Inferior parietal cortex (tissue), 1 donor: ENCODE data around the gene POLR2E.
"Not testable (repeated sequence)": the region's sequence is repeated elsewhere in the genome, so short reads cannot be mapped to it uniquely, and the experiment has no call there.

ENCODE experiments used
- DNase-seq: peaks from one replicate; pipeline ENCODE4 v3.0.0-alpha.2; 2016; ENCODE audit errors: extremely low spot score

Gene POLR2E

DNA sequence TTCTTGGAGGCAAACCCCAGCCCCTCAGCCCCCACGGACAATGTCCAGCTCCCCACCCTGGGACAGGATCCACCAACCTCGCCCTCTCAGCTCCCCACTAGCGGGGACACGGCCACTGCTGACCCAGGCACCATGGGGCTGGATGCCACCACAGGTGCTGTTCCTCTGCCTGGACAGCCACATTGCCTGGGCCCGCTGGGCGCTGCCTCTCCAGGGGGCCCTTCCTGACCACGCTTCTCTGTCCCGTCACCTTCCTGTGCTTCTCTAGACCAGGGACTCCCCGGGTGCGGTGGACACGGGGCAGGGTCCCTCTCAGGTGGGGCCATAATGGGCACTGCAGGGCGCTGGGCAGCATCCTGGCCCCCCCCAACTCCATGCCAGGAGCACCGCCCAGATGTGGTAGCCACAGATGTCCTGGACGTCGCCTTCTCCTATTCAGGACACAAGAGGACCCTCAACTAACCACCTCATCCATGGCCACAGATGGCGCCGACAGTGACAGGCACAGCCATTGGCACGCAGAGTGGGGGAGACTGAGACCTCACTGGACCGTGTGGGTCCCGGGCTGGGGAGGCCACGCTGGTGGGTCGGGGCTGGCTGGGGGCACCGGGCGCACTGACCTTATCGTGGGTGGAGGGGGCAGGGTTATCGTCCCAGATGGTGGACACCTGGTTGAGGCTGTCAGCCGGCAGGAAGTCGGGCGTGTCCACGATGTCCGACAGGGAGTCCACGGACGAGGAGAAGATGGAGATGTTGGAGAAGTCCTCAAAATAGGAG, 32.0 kb upstream of the POLR2E start:
- DNase-seq: no peak

DNA sequence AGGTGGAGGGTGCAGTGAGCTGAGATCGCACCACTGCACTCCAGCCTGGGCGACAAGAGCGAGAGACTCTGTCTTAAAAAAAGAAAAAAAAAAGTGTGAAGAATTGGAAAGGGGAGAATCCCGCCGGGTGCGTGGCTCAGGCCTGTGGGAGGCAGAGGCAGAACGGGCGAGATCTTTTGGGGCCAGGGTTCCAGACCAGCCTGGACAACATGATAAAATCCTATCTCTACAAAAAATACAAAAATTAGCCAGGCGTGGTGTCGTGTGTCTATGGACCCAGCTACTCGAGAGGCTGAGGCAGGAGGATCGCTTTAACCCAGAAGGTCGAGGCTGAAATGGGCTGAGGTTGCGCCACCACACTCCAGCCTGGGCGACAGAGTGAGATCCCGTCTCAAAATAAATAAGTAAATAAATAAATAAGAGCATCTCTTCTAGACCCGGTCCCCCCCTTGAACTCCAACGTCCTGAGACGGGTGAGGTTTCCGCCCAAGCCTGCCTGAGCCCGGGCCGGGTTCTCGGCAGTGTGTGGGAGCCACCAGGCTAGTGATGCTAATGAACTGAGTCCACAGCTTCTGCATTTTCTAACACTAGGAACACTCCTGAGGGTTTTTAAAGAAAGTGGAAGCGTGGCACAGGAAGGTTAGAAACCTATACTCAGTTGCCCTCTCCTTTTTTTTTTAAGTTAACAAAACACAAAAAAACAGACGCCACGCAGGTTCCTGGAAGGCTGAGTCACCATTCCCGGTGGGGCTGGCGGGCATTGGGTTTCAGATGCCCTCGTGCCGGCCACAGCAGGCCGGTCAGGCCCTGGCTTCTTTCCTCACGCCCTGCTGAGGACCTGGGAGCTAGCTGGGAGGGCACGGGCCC, 30.7 kb upstream of the POLR2E start:
- DNase-seq: no peak

DNA sequence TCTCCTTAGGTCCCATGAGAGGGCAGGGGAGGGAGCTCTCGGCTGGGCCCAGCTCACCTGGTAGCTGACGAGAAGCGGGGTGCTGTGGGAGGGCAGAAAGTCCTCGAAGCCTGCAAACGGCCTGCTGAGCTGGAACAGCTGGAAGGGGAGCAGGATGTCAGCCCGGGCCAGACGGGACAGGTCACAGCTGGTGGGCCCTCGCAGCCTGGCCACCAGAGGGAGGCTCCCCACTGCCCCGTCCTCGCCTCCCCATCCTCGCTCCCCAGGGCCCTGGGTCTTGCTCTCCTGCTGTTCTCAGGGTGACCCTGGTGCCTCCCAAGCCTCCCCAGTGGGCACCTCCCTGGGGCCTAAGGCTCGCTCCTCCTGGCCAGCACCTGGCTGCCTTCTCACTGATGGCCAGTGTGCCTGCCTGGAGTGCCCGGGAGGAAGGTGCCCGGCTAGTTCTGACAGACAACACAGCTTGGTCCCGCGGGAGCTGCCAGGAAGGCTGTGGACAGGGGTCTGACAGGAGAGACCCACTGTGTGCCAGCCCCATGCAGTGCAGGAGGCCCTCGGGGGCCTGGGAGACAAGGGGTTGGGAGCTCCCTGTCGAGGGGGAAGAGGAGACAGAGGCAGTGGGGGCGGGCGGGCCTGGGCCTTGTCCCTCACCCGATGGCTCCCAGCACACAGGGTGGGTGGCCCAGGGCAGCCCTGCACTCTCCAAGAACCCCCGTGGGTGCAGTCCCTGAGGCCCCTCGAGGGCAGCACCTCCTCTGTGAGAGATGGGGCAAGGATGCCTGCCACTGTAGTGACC, 28.9 kb upstream of the POLR2E start:
- no peak for DNase-seq

DNA sequence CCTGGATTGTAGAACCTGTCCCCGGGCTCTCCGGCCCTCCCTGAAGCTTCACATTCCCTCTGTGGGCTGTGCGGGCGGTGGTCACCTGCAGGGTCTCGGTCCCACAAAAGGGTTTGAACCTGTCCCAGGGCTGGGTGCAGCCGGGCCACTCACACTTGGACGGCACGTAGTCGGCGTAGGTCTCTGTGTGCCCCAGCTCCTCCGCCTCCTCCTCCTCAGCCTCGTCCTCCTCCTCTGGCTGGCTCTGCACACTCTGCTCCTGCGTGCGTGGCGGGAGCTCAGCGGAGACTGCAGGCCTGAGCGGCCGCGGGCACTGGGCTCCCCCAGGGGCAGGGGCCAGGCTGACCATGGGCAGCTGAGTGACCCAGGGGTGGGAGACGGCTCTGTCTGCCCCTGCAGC, 28.2 kb upstream of the POLR2E start:
- DNase-seq: no peak

DNA sequence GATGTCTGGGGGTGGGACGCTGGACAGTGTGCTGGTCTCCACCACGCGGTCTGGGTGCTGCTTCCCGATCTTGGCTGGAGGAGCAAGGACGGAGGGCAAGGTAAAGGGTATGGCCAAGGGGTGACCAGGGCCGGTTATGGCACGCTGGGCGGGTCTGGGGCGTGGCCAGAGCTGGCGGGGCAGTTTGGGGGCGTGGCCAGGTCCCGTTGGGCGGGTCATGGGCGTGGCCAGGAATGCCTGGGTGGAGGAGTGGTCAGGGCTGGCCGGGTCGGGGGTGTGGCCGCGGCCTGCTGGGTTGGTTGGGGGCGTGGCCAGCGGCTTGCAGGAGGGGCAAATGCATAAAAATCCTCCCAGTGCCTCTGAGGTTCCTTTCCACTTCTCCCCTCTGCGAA, 27.8 kb upstream of the POLR2E start:
- no peak for DNase-seq

DNA sequence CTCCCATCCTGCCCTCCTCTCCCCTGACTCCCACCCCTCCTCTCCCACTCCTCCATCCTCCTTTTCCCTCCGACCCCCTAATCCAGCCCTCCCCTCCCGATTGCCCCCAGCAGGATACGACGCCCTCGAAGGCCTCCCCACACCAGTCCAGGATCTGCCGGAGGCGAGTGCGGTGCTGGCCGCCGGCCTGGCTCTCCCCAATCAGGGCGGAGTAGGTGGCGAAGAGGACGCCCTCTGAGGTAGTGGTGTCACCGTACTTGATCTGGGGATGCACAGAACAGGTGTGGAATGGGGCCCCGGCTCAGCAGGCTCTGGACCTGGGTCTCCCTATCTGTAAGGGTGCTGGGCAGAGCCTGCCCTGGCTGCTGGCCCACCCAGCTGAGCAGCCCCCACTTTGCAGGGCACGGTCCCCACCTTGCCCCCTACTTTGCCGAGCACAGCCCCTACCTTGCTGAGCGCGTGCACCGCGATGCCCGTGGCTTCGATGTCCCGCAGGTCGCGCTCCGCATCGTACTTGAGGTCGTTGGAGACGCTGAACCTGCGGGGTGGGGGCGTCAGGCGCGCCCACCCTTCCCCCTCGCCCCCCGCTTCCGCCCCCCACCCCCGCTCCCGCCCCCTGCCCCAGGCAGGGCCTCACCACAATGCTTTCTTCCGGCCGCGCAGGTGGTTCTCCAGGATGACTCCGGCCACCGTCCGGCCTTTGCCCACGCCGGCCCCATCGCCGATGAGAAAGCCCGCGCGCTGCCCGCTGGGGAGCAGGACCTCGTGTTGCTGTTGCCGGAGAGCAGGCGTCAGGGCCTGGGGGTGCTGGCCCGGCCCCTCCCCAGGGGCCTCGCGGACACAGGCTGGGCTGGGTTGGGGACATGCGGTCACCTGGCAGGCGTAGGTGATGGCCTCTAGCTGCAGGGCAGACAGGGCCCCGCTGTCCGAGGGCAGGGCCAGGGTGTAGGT, 27.1 kb upstream of the POLR2E start:
- DNase-seq: no peak

DNA sequence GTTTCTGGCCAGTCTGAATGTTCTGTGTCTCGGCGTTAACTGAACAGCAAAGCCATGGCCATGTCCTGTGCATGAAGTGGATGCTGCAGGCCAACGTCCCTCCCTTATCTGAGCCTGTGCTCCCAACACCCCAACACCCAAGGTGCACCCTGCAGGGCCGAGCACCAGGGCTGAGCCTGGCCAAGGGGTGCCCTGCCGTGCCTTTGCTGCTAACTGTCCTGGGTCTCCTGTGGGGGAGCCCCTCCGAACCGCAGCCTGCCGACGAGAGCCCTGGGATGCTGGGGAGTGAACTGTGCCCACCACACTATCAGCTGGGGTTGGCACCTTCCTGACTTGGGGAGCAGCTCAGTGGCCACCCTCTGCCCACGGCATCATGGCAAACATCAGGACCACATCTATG, 26.2 kb upstream of the POLR2E start:
- DNase-seq: no peak

DNA sequence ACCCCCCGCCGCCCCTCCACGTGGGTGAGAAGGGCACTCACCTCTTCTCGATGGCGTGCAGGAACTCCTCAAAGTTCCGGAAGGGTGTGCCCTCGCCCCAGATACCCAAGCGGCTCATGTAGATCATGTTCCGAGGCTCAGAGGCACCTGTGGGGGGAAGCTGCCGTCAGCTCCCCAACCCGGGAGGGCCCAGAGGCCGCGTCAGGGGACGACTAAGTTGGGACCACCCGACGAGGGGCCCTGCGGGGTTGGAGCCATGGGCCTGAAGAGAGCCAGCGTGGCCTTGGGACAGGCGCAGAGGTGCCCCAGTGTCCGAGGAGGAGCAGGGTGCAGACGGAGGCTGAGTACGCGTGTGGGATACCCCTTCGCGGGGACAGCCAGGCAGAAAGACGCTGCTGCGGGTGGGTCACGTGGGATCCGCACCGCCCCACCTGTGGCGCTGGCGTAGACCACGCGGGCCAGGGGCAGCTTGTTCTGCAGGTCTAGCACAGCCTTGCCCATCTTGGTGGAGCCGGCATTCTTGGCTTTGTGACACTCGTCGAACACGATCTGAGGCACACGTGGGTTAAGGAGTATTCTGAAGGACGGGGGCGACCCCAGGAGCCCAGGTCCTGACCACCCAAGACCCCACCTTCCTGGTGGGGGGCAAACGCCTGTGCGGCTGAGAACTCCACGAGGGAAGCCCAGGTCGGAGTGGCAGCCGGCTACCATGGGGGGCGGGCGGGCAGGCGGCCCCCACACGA, 24.5 kb upstream of the POLR2E start:
- no peak for DNase-seq

DNA sequence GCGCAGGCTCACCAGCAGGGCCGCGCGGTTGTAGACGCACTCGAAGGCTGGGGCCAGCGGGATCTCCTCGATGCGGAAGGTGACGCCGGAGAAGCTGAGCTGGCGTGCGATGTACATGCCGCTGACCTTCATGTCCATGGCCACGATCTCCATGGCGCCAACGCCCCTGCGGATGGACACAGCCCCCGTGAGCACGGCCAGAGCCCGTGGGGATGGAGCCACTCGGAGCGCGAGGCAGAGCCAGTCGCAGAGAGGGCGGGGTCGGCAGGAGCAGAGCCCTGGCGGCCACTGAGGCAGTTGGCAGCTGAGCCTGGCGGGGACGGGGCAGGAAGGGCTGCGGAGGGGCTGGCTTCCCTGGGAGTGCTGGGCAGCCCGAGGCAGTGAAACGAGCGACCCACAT, 23.8 kb upstream of the POLR2E start:
- no peak for DNase-seq

DNA sequence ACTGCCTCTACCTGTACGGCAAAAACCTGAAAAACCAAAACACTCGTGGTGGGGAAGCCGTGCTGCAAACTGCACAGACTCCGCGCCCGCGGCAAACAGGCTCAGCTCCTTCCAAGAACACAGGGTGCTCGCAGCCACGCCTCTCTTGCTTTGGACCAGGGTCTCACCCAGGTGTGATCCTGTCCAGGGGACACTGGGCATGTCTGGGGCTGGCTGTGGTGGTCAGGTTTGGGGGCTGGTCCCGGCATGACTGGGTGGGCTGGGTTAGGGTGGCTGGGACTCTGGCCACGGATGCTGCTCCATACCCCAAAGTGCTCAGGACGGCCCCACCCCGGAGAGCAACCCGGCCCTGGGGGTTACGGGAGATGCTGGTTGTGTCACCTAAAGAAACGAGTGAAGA, 22.5 kb upstream of the POLR2E start:
- no peak for DNase-seq

DNA sequence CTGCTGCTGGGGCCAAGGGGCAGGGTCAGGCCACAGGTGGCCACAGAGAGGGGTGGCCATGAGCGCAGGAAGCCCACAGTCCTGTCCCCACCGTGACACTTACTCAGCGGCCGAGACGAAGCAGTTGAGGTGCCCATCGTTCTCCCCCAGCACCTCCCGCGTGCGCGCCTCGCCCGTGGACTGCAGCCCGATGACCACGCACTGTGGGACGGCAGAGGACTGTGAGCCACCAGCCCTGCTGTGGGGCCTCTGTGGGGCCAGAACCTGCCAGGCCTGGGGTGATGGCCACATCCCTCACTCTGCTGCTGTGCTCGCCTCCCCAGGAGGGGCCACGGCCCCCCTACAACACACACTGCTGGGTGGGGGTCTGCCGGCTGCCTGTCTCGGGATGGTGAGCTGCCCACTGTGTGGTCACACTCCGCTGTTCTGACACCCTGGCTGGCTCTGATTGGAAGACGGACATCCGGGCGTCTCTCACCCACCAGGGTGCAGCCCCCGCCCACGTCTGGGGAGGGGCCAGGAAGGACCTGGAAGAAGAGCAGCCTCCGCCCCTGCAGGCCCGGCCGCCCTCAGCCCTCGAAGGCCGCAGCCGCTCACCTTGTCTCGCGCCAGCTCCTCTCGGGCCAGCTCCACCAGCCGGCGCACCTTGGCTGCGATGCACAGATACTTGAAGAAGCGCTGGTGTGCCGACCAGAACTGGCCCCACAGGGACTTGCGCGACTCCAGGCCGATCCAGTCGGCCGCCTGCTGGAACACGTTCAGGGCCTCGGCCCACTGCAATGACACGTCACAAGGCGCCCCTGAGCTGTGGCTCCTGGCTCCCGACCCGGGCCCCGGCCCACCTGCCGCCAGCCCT, 21.8 kb upstream of the POLR2E start:
- DNase-seq: no peak

DNA sequence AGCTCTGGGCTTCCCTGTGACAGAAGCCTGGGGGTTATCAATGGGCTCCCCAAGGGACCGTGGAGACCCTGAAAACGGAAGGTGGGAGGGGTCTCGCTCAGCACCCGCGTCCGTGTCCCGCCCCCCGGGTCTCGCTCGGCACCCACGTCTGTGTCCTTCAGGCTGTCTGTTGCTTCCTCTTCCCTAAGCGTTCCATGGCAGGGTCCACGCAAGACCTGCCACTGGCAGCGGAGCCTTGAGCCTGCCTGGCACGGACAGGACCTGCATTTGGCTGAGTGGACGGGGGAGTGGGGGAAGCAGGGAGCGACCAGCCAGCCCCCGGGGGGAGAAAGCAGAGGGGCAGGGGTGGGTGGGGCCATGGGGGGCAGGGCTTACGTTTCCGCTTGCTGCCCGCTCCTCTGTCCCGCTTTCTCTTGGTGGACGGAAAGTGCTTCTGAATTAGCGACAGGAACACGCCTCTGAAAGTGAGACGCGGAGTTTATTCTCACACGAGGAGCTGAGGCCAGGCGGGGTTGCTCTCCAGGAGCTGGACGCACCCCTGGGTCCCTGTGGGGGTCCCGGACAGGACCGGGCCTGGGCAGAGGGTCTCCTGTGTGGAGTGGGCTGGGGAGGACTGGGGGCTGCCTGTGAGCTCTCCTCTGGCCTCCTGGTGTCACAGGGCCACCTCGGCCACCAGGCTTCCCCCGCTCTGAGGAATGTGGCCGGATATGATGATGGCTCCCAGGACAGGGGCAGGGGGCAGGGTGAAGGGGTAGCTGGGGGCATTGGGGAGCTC, 20.7 kb upstream of the POLR2E start:
- no peak for DNase-seq

DNA sequence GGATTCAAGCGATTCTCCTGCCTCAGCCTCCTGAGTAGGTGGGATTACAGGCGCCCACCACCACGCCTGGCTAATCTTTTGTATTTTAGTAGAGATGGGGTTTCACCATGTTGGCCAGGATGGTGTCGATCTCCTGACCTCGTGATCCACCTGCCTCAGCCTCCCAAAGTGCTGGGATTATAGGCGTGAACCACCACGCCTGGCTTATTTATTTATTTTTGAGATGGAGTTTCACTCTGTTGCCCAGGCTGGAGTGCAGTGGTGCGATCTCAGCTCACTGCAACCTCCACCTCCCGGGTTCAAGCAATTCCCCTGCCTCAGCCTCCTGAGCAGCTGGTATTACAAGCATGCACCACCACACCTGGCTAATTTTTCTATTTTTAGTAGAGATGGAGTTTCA, 19.6 kb upstream of the POLR2E start:
- DNase-seq: not testable (repeated sequence)

DNA sequence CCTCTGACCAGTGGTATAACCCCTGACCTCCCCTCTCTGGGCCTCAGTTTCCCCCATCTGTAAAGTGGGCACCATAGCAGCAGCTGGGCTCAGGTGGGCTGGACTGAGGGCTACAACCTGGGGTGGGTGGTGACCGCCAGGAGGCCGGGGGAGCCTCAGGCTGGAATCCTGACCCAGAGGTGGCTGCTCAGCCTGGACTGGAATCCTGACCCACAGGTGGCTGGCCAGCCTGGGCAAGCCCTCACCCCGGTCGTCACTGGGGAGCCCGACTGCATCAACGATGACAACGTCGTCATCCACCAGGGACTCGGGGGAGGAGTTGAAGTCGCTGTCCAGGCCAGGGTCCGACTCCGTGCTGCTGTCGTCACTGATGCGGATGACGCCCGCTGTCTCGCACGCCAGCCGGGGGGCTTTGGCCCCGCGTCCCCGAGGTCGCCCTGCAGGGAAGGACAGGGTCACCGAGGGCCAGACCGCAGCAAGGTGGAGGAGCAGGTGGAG, 18.9 kb upstream of the POLR2E start:
- no peak for DNase-seq

DNA sequence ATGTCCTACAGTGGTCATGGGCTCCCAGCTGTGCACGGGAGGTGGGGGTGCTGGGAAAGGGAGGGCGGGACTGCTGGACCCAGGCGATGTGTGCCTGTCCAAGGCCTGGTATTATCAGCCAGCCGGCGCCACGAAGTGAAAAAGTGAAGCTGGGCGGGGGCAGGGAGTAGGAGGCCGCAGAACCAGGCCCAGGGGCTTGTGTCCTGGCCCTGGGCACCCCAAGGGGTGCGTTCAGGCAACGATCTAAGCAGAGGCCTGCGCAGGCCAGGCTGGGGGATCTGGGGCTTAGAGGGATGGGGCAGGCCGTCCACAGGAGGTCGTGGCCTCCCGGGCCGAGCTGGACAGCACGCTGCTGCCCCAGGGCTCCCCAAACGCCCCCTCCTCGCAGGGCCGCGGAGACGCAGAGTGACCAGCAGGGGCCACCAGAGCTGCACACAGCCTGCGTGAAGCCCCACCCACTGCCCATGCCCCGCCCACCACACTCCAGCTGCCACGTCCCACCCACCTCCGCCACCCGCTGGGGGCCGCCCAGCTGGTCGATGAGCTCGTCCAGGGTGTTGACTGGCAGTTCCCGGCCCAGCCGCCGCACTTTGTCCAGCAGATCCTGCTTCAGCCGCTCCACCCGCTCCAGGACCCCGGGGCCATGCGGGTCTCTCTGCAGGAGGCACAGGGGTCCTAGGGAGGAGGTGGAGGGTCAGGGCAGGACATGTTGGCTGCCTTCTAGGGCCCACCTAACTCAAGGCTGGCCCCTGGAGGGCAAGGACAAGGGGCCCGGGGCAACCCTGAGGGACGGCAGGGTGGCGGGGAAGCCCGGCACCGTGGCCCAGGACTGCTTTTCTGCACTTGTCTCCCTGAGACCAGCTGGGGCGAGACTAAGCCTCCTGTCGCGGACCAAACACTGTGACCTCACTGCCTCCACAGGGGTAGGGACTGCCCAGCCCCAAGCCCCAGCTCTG, 18.1 kb upstream of the POLR2E start:
- peak; percentile 82 for DNase-seq

DNA sequence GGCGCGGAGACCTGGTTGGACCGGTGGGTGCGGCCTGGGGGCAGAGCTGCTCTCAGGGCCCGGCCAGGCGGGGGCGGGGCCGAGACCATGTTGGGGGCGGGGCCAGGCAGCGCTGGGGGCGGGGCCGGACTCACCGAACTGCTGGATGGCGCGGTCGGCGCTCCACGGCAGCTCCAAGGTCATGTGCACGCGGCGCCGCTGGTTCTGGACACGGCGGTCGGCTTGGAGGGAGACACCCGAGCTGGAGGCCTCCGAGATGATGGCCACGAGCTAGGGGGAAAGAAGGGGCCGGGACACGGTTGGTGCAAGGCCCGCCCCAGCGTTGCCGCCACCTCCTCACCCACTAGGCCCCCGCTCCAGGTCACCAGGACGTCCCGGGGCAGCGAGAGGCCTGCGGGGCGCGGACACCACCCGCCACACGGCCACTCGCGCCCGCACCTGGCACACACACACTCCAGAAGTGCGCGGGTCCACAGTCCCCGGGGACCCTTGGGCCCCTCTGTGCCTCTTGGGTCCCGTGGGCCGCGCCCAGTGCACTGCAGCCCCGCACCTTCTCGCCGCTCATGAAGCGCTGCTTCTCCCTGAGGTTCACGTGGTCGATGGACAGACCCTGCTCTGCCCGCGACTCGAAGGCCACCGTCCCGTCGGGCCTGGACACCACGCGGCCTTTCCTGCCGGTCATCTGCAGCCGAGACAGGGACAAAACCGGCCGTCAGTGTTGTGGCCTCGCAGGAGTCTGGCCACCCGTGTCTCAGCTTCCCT, 17.3 kb upstream of the POLR2E start:
- no peak for DNase-seq
